Liver (tissue), 3 donors: Measurements from ENCODE around the gene TPT1.

Source experiments
- JUND ChIP-seq, 2 donors: IDR thresholded peaks; 2 replicates each; pipeline ENCODE4 v1.6.1; 2016; ENCODE audit warnings: antibody characterized with exemption in 2 of 2
- TF ChIP-seq, protein P1 (sequence below): fragments of 150-350 bp; IDR thresholded peaks from 2 replicates; pipeline ENCODE4 v1.5.1; 2017; ENCODE audit warnings: improper control_type of control experiment, low read depth, low read length; ENCODE audit not compliant: missing input control
- donor health status: healthy.
- donor health status: healthy.

GRCh38 chr13:45320876-45321629 lies 19.9 kb downstream of the TPT1 start:
- TF ChIP-seq, protein P1, sequence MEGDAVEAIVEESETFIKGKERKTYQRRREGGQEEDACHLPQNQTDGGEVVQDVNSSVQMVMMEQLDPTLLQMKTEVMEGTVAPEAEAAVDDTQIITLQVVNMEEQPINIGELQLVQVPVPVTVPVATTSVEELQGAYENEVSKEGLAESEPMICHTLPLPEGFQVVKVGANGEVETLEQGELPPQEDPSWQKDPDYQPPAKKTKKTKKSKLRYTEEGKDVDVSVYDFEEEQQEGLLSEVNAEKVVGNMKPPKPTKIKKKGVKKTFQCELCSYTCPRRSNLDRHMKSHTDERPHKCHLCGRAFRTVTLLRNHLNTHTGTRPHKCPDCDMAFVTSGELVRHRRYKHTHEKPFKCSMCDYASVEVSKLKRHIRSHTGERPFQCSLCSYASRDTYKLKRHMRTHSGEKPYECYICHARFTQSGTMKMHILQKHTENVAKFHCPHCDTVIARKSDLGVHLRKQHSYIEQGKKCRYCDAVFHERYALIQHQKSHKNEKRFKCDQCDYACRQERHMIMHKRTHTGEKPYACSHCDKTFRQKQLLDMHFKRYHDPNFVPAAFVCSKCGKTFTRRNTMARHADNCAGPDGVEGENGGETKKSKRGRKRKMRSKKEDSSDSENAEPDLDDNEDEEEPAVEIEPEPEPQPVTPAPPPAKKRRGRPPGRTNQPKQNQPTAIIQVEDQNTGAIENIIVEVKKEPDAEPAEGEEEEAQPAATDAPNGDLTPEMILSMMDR, result no peak
- no peak for TF ChIP-seq JUND (IDR thresholded peaks at IDR 0.05)
